Activated T-cell treated with anti-CD3 and anti-CD28 coated beads, Interleukin-2, amount 50 U/mL, for 1 hour (primary cell): ENCODE results near the gene UCN2.

Experiments
- DNase-seq: peaks from one replicate; pipeline ENCODE4 v3.0.0-alpha.2; 2020

The UCN2 gene

GRCh38 chr3:48588230-48588629 is 24.6 kb upstream of the UCN2 start:
- DNase-seq: no peak

GRCh38 chr3:48587686-48588085 is 24.1 kb upstream of the UCN2 start:
- no peak for DNase-seq

- no peak for DNase-seq
These were observed 21.8 kb upstream of the UCN2 start for GRCh38 chr3:48585411-48585810.

GRCh38 chr3:48584836-48585235 is 21.3 kb upstream of the UCN2 start:
- no peak for DNase-seq

- no peak for DNase-seq
These were observed 18.3 kb upstream of the UCN2 start for GRCh38 chr3:48581621-48582481.

- DNase-seq: no peak
These were observed 13.1 kb upstream of the UCN2 start for GRCh38 chr3:48576647-48577046.

- DNase-seq: no peak
These were observed 11.8 kb upstream of the UCN2 start for GRCh38 chr3:48575366-48575765.

GRCh38 chr3:48573973-48574585 is 10.5 kb upstream of the UCN2 start:
- no peak for DNase-seq

- no peak for DNase-seq
These were observed 8.9 kb upstream of the UCN2 start for GRCh38 chr3:48572517-48572916.

GRCh38 chr3:48571938-48572337 is 8.4 kb upstream of the UCN2 start:
- no peak for DNase-seq

GRCh38 chr3:48569808-48570450 is 6.3 kb upstream of the UCN2 start:
- no peak for DNase-seq

- no peak for DNase-seq
These were observed 5.8 kb upstream of the UCN2 start for GRCh38 chr3:48569400-48569799.

- DNase-seq: no peak
These were observed 4.9 kb upstream of the UCN2 start for GRCh38 chr3:48568476-48568875.

- no peak for DNase-seq
These were observed 3.9 kb upstream of the UCN2 start for GRCh38 chr3:48567500-48567899.

- no peak for DNase-seq
These were observed 3.5 kb upstream of the UCN2 start for GRCh38 chr3:48567090-48567489.

GRCh38 chr3:48566401-48566760 is 2.8 kb upstream of the UCN2 start:
- no peak for DNase-seq

- no peak for DNase-seq
These were observed 2.2 kb upstream of the UCN2 start for GRCh38 chr3:48565591-48566400.

GRCh38 chr3:48565186-48565585 is 1.6 kb upstream of the UCN2 start:
- DNase-seq: no peak

GRCh38 chr3:48564667-48565066 is 1.1 kb upstream of the UCN2 start:
- no peak for DNase-seq

GRCh38 chr3:48564022-48564421 is 441 bp upstream of the UCN2 start:
- DNase-seq: no peak

- no peak for DNase-seq
These were observed 1.1 kb downstream of the UCN2 start for GRCh38 chr3:48562367-48563095.

- DNase-seq: no peak
These were observed 2.4 kb downstream of the UCN2 start for GRCh38 chr3:48561045-48561736.
